Suprapubic skin (tissue), 2 donors: ENCODE measurements around the gene ZMAT3.

Source experiments
- EP300 ChIP-seq: sonication (generic); formaldehyde crosslinking; IDR thresholded peaks from one replicate; pipeline ENCODE4 v1.6.1; 2017; ENCODE audit warnings: antibody characterized with exemption
- POLR2A ChIP-seq, 2 donors: fragments of 450-650 bp; IDR thresholded peaks; one replicate each; pipeline ENCODE4 v1.6.1; 2017; ENCODE audit warnings: antibody characterized with exemption in 2 of 2, mild to moderate bottlenecking in 2 of 2, moderate library complexity in 2 of 2

- TF ChIP-seq POLR2A (IDR thresholded peaks at IDR 0.05), result no peak
- TF ChIP-seq EP300, result no peak
Measured at GRCh38 chr3:179067291-179067690, 4.3 kb downstream of the ZMAT3 start.
